DMS79 treated with DMSO at 0.1 percent for 48 hours (cell line): ENCODE measurements around the gene AKR1C8.
"Not testable (repeated sequence)": the region's sequence is repeated elsewhere in the genome, so short reads cannot be mapped to it uniquely, and the experiment has no call there.

Experiments
- DNase-seq: peaks from one replicate; lab custom pipeline; 2025; lab: John Stamatoyannopoulos, UW

The AKR1C8 gene

GRCh38 chr10:5165738-5166137, 19.2 kb downstream of the AKR1C8 start:
- DNase-seq = no peak

GRCh38 chr10:5163487-5163886, 21.5 kb downstream of the AKR1C8 start:
- DNase-seq = no peak

GRCh38 chr10:5159126-5159525, 25.8 kb downstream of the AKR1C8 start:
- no peak for DNase-seq

GRCh38 chr10:5157501-5157900, 27.4 kb downstream of the AKR1C8 start:
- DNase-seq = no peak

GRCh38 chr10:5155951-5156350, 29.0 kb downstream of the AKR1C8 start:
- no peak for DNase-seq

GRCh38 chr10:5151076-5151475, 33.9 kb downstream of the AKR1C8 start:
- DNase-seq = no peak

GRCh38 chr10:5148678-5149032, 36.3 kb downstream of the AKR1C8 start:
- DNase-seq = no peak

GRCh38 chr10:5147981-5148677, 36.8 kb downstream of the AKR1C8 start:
- DNase-seq = no peak

- DNase-seq = no peak
Measured at GRCh38 chr10:5147255-5147980, 37.5 kb downstream of the AKR1C8 start.

- DNase-seq = no peak
Measured at GRCh38 chr10:5146920-5147254, 38.1 kb downstream of the AKR1C8 start.

GRCh38 chr10:5143137-5143536, 41.8 kb downstream of the AKR1C8 start:
- no peak for DNase-seq

- no peak for DNase-seq
Measured at GRCh38 chr10:5142199-5142598, 42.8 kb downstream of the AKR1C8 start.

GRCh38 chr10:5137699-5138098, 47.3 kb downstream of the AKR1C8 start:
- DNase-seq = not testable (repeated sequence)

GRCh38 chr10:5136468-5137087, 48.4 kb downstream of the AKR1C8 start:
- DNase-seq = no peak

- no peak for DNase-seq
Measured at GRCh38 chr10:5135581-5135980, 49.4 kb downstream of the AKR1C8 start.

GRCh38 chr10:5125315-5126044, 59.5 kb downstream of the AKR1C8 start:
- no peak for DNase-seq

GRCh38 chr10:5123886-5124285, 61.1 kb downstream of the AKR1C8 start:
- DNase-seq = no peak

GRCh38 chr10:5119997-5120396, 65.0 kb downstream of the AKR1C8 start:
- not testable (repeated sequence) for DNase-seq

- no peak for DNase-seq
Measured at GRCh38 chr10:5117026-5117425, 67.9 kb downstream of the AKR1C8 start.

- no peak for DNase-seq
Measured at GRCh38 chr10:5116621-5117020, 68.3 kb downstream of the AKR1C8 start.

GRCh38 chr10:5109861-5110260, 75.1 kb downstream of the AKR1C8 start:
- not testable (repeated sequence) for DNase-seq

- no peak for DNase-seq
Measured at GRCh38 chr10:5108658-5109416, 76.1 kb downstream of the AKR1C8 start.
